GM21825 (cell line): ENCODE measurements around the gene MYOM3.
"Not testable (repeated sequence)": the region's sequence is repeated elsewhere in the genome, so short reads cannot be mapped to it uniquely, and the experiment has no call there.

Experiments used
- ATAC-seq: cut with Tn5 transposase; IDR thresholded peaks from one replicate; pipeline ENCODE4 v1.9.1; 2021; ENCODE audit warnings: mild to moderate bottlenecking, moderate library complexity; ENCODE audit not compliant: unreplicated experiment

Gene MYOM3

DNA sequence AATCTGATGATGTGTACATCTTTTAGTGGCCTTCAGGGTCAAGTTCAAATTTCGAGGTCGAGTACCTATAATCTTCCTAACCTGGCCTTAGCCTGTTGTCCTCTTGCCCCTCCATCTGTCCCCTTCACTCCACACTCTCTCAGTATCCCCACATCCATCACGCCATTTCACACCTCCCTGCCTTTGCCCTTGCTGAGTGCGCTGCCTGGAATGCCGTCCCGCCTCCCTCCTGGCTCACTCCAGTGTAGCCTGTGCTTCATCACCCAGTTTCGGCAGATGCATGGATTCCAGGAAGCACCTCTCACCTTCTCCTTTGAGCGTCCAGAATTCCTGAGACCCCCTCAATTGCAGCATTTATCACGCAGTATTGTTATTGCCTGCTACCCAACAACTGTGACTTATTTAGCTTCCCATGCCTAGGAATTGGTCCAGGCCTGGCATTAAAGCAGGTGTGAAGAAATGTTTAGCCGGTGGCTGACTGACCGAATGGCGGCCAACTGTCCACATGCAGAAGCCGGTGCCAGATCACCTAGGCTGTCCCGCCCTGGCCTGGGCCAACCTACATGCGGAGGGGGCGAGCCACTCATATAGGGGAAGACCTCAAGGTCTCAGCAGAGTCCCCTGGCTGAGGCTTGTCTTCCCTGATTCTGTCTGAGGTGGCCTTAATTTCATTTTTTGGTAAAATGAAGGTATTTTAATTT lies 34.5 kb downstream of the MYOM3 start:
- ATAC-seq: no peak

DNA sequence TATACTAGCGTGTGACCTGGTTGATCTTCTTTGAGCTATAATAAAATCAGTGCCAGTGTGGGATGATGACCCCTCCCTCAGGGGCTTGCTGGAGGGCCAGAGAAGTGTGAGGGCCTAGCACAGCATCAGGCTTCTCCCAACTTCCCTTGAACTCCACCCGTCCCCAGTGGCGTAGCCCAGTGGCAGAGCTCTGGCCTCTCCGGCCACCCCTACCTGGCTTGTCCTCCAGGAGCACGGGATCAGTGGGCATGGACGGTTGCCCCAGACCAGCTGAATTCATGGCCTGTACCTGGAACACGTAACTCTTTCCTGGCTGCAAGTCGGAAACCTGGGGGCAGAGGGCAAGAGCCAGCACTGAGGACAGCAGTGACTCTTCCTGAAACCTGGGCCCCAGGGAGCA lies 36.0 kb downstream of the MYOM3 start:
- ATAC-seq: no peak

DNA sequence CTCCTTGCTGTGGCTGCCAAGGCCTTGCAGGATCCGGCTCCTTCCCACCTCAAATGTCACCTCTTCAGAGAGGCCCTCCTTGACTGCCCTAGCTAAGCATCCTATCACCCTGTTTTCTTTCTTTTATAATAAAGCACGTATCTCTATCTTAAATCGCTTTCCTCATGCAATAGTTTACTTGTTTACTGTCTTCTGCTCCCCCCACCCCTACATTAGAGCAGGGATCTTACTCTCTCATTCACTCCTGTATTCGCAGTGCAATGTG lies 36.4 kb downstream of the MYOM3 start:
- ATAC-seq: no peak

DNA sequence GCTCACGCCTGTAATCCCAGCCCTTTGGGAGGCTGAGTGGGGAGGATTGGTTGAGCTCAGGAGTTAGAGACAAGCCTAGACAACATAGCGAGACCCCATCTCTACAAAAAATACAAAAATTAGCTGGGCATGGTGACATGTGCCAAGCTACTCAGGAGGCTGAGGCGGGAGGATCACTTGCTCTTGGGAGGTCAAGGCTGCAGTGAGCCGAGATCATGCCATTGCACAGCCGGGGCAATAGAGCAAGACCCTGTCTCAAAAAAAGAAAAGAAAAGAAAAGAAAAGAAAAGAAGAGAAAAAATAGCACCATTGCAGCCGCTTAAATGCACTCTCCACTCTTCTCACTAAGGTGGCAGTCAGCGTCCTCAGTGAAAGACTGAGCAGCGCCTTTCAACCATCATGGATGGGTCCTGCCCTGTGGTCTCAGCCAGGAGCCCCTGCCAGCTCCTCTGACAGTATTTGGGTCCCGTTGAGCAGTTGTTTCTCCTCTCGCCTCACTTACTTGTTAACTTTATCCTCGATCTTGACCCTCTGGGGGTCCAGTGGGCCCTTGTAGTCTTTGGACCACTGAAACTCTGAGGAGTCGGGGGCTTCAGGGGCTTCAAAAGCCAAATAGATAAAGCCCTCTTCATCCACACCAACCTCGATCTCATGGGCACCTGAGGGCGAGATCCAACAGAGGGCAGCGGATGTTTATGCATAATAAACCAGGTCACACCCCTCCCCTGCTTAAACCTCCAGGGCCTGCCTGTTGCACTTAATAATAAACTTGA lies 36.9 kb downstream of the MYOM3 start:
- no peak for ATAC-seq

DNA sequence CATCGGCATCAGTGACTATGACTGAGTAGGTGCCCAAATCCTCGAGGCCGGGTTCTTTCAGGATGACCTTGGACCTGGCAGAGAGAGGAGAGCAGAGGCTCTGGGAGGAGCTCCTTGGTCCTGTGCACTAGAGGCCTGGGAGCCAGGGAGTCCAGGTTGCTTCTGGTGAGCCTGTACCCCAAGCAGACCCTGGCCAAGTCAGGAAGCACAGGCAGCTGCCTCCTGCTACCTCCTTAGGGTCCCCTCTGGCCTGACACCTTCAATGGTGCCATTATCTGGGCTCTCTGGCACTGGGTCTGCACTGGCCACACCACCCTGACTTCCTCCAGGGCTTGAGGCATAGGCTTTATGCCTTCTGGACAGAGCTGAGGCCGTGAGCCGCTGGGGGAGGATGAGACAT lies 37.7 kb downstream of the MYOM3 start:
- no peak for ATAC-seq

DNA sequence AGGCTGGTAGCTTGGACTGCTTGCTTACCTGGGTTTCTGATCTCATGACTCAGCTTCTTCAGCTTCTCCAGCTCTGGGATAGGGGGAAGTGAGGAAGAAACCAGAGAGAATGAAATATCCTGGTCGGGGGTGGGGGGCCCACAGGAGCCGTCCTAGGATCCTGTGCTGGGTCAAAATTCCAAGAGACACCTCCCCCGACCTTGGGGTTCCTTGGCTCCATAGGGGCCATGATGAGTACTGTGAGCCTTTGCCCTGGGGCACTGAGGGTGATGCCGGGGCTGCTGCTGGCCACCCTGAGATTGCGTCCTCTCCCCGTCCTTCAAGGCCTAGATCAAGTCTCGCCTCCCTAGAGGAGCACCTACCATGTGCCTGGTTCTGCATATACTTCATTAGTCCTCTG lies 40.0 kb downstream of the MYOM3 start:
- ATAC-seq: no peak

DNA sequence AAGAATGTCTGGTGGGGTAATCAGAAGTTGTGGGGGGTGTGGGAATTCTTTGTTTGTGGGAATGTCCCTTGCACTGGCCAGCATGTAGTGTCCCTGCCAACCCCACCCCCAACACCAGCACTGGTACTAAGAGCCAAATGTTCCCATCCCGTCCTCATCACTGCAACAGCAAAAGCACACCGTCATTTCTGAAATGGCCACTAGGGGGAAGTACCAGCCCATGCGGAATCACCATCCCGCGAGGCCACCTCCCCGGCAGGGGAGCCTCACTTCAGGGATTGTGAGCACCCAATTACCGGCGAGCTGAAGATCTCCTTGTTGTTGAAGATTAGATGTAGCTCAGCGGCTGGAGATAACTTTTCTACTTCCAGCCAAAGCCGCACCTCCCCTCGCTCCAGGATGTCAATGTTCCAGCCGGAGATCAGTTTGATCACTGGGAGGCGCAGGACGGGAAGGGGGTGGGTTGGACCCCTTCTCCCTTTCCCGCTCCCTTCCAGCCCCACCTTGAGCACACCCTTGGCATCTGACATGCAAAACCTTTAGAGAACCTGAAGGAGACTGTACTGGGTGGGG lies 41.0 kb downstream of the MYOM3 start:
- ATAC-seq: no peak

DNA sequence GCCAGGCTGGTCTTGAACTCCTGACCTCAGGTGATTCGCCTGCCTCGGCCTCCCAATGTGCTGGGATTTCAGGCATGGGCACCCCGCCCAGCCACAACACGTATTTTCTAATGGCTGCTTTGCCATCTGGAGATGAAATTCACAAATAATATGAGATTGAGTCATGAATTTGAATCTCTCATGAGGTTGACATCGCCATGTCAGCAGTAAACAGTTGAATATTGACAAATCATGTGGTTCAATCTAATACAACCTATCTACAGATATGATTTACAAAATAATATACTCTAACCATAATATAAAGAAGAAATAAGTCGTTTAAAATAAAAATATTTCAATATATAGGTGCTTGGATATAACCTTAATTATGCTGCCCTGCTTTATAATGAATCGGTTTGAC lies 42.1 kb downstream of the MYOM3 start:
- no peak for ATAC-seq

DNA sequence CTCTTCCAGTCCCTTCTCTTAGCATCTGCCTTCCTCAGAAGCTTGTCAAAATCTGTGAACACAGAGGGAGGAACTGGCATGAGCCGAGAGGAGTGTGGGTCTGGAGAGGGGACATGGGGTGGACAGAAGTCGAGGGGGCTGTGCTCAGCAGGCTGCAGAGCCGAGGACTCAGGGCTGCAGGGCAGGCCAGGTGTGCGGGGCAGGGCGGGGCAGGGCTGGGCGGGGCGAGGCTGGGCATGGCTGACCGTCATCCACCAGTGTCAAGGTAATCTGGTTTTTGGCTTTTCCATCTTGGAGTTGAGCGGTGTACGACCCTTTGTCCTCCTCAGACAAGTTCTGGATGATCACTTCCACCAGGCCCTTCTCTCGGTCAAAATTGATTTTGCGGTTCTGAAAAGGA lies 44.0 kb downstream of the MYOM3 start:
- ATAC-seq: no peak

DNA sequence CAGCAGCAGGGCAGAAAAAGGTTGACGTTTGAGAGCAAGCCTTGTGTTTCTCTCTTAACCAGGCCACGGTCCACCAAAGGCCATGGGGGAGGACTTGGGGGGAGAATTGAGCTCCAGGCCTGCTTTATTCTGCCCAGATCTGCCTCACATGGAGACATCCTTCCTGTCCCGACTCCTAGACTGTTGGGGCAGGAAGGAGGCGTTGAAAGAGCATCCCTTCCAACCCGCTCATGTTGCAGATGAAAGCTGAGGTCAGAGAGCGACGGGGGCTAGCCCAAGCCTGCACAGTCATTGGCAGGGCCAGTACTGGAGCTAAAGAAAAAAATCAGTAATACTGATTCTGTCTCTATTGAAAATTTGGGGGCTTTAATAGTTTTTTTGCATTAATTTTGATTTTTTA lies 46.6 kb downstream of the MYOM3 start:
- no peak for ATAC-seq

DNA sequence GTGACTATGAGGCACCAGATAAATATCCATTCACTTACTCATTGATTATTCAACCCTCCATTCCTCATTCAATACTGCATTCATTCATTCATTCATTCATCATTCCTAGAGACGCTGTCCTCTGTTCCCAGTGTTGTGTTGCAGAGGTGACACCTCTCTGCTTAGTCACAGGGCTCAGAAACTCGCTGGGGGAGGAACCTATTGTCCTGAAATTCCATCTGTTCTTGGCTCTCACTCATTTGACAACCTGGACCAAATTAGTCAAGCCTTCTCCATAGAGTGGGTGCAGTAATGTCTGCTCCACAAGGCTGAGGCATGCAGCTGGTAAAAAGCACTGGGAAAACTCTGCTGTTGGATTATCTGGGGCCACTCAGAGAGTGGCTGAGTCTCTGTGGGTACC lies 49.7 kb downstream of the MYOM3 start:
- no peak for ATAC-seq

DNA sequence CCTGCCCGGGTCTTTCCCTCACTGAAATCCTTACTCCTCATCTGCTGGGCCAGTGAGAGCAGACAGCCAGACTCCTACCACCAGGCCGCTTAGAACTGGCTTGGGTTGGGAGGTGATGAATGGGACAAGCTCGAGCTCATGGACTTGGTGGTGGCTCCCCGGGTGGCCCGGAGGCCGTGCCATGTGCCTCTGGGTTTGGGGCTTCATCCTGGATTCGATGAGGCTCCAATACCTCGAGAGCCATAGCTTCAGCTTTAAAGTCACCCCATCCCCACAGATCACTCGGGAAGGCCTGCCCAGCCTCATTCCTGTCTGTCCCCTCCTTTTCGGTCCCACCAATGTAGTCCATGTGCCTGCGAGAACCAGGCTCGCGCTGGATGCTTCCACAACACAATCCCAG lies 51.5 kb downstream of the MYOM3 start:
- no peak for ATAC-seq

DNA sequence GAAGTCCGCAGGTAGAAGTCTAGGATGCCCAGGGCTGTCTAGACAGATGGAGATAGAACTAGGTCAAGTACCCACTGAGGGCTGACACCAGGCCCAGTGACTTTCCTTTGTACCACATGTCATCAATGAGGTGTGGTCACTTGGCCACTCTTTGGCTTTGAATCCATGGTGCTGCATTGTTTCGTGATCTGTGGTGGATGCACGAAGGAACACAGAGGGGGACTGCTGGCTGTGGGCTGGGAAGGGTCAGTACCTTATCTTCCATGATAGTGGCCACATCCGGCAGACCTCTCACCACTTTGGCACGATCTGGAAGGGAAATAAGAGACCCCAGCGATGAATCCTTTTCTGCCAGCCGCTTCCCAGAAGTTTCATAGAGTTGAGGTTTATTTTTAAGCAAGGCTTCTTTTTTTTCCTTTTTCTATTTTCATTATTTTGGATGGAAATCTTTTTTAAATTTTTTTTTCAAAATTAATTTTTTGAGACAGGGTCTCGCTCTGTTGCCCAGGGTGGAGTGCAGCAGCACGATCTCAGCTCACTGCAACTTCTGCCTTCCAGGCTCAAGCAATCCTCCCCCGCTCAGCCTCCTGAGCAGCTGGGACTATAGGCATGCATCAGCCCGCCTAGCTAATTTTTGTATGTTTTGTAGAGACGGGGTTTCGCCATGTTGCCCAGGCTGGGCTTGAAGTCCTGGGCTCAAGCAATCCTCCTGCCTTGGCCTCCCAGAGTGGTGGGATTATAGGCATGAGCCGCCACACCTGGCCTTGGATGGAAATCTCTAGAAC lies 53.1 kb downstream of the MYOM3 start:
- ATAC-seq: no peak

DNA sequence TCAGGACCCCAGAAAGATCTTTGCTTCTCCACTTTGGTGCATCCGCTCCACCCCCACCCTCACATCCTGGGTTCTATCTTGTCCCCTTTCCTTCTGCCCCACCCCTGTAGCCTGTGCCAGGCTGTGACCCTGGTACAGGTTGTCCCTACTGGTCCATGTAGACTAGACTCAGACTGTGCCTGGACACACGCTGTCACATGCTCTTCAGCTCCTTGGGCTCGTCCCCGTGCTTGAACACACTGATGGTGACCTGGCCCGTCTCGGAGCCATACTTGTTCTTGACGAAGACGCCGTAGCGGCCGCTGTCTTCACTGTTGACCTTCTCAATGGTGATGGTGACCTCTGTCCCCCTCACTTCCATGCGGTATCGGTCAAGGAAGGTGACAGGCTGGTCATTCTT lies 54.8 kb downstream of the MYOM3 start:
- ATAC-seq: no peak

DNA sequence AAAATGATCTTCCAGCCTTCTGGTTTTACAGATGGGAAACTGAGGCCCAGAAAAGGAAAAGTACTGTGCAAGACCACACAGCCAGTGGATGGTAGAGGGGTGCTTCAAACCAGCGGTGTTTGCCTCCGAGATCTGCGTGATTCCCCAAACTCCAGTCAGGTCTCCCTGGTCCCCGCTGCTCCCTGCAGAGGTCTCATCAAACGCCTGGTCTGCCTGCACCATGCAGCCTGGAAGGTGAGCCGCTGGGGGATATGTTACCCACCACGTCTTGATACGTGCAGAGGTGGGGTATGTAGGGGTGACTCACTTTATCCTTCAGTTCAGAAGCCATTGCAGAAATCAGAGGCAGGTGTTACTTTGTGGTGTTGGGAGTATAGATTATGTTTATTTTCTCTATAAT lies 56.3 kb downstream of the MYOM3 start:
- ATAC-seq: no peak

DNA sequence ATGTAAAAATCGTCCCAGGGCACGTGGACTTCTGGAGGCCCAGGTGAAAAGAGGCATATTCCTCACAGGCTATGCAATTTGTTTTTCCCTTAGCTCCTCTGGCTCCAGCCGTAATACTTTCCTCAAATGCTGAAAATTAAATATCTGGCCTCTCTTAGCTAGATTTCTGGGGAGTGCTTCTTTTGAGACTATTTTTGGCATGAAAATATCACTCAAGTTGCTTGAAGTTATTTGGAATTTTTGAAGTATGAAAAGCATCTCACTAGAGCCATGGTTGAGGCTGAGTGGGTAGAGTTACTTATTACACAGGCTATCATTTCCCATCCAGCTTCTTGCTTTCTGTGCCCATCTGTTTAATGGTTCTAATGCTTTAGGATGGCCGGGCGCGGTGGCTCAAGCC lies 59.7 kb downstream of the MYOM3 start:
- ATAC-seq: no peak

DNA sequence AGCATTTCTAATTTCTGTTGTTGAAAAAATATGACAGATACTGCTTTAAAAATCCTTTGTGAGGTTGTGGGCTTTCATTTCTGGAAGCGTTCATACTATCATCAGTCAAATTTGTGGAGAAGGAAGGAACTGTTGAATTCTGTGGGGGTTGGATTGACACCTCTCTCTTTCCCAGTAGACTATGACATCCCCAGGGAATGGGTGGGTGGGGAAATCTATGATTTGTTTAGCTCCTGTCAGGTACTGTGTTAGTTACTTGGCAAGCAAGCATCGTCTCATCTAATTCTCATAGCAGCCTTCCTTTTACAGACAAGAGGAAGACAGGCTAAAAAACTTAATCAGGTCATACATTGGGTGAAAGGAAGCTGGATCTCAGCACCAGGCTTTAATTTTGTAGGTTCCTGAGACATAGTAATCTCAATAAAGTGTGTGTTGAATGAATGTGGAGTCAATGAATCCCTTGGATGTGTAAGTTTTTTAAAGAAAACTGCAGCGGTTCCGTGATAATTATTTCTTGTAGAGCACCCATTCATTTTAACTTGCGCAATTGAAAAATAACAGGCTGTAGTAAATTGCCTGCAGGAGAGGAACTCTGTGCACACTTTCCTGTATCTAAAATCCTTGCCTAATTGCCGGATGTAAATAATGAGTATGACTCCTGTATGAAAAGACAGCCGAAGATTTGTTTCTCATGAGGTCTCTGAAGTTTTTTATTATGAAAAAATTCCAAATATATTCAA lies 60.6 kb downstream of the MYOM3 start:
- no peak for ATAC-seq

DNA sequence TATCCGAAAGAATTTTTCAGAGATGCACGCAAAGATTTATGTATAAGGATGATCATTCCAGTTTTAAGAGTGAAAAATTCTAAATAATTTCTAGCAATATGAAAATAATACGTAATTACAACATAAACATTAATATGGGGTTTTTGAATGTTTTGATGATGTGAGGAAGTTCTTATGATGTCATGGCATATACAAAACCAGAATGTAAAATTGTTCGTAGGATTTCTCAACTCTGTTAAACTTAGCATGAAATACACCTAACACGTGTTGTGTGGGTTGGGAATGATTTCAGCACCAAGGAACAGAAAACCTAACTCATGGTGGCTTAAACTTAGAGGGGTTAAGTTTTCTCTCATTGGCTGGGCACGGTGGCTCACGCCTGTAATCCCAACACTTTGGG lies 62.2 kb downstream of the MYOM3 start:
- no peak for ATAC-seq

DNA sequence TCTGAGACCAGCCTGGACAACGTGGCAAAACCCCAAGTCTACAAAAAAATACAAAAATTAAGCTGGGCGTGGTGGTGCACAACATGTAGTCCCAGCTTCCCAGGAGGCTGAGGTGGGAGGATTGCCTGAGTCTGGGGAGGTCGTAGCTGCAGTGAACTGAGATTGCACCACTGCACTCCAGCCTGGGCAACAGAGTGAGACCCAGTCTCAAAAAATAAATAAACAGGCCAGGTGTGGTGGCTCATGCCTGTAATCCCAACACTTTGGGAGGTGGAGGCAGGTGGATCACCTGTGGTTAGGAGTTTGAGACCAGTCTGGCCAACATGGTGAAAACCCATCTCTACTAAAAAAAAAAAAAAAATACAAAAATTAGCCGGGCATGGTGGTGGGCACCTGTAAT lies 63.0 kb downstream of the MYOM3 start:
- not testable (repeated sequence) for ATAC-seq

DNA sequence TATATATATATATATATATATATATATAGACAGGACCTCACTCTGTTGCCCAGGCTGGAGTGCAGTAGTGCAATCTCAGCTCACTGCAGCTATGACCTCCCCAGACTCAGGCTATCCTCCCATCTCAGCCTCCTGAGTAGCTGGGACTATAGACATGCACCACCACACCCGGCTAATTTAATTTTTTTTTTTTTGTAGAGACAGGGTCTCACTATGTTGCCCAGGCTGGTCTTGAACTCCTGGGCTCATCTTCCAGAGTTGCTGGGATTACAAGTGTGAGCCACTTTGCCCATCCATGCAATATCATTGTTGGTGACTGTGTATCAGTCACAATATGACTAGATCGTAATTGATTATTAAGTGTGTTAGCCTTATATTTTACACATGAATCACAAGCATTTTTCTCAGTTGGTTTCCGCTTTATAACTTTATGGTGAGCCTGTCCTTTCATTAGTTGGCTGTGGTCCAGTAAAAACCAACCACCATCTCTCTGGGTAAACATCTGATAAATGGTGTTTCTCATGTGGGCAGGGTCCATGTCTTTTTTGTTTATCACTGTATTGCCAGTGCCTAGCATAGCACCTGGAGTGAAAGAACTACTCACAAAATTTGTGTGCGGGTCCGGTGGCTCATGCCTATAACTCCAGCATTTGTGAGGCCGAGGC lies 63.6 kb downstream of the MYOM3 start:
- ATAC-seq: no peak

DNA sequence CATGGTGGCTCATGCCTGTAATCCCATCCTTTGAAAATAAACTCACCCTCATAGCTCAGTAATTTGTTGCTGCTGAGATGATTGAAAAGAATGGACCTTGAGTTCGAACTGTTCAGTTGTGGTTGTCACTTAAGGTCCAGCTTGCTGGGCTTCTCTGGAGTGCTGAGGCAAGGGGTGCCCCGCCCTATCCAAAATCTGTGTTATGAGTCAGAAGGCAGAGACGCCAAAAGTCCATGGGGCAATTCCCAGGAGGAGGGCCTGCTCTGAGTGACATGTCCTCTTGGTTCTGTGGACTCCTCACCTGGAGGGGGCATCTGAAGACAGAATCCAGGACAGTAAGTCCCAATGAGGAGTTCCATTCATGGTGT lies 64.8 kb downstream of the MYOM3 start:
- no peak for ATAC-seq
